ENCODE results near the gene CASTOR2.

The CASTOR2 gene

DNA sequence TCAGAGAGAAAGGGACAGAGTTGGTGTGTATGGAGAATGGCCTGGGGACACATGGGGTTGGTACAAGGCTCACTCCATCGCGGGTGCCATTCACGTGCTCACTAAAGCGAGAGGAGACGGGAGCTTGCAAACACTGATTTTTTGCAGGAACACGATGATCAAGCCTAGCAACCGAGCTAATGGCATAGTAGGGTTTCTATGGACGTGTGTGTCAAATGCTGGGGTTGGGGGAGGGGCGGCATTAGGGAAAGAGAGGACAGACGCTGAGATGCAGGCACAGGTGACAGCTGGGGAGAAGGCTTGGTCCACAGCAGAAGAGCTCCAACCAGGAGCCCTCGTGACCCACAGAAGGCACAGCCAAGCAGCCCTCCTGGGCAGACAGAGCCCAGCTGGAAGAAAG lies 75.2 kb downstream of the CASTOR2 start:
- DNase-seq (ENCODE audit: low read depth in 2 of 2): no peak
- TF ChIP-seq, protein P1, sequence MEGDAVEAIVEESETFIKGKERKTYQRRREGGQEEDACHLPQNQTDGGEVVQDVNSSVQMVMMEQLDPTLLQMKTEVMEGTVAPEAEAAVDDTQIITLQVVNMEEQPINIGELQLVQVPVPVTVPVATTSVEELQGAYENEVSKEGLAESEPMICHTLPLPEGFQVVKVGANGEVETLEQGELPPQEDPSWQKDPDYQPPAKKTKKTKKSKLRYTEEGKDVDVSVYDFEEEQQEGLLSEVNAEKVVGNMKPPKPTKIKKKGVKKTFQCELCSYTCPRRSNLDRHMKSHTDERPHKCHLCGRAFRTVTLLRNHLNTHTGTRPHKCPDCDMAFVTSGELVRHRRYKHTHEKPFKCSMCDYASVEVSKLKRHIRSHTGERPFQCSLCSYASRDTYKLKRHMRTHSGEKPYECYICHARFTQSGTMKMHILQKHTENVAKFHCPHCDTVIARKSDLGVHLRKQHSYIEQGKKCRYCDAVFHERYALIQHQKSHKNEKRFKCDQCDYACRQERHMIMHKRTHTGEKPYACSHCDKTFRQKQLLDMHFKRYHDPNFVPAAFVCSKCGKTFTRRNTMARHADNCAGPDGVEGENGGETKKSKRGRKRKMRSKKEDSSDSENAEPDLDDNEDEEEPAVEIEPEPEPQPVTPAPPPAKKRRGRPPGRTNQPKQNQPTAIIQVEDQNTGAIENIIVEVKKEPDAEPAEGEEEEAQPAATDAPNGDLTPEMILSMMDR (IDR thresholded peaks at IDR 0.05; ENCODE audit: low read depth, low read length): no peak
- H3K4me3 ChIP-seq (replicated peaks in 1 of 2; ENCODE audit: low read depth in 2 of 2, low read length in 2 of 2): no peak overlapping the region

DNA sequence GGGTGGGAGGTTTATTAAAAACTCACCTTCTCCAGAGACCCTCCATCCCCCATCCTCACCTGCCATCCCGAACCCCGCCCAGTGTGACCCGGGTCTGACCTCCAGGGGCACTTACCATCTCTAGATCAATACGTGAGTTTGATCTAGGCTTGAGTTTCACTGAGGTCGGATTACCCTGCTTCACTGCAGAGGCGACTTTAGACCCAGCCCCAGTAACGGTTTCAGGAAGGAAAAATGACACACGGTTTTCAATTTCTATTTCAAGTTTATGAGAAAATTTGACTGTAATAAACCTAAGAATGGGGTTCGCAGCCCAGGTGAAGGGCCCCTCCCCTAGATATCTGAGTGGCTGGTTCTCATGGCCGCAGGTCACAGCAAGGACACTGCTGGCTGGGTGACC lies 76.0 kb downstream of the CASTOR2 start:
- TF ChIP-seq, protein P1 (IDR thresholded peaks at IDR 0.05; ENCODE audit: low read depth, low read length): no peak
- no peak for DNase-seq (ENCODE audit: low read depth in 2 of 2)
- no peak overlapping the region for H3K4me3 ChIP-seq (replicated peaks in 1 of 2; ENCODE audit: low read depth in 2 of 2, low read length in 2 of 2)

DNA sequence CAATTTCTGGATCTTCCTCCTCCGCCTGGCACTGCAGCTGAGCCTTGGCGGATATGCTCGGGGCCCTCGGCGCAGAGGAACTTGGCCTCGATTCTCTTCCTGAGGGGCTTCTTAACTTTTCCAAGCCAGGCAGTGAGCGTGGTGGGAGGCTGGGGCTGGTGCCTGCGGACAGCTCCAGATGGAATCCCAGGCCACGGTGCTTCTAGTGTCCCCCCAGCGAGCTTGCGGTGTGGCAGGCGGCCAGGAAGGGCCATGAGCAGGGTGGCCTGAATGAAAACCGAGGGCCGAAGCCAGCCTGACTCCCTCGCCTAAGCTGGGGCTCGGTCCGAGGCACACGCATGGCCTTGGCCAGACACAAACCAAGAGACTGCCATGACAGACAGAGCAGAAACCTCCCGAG lies 77.8 kb downstream of the CASTOR2 start:
- TF ChIP-seq, protein P1 (IDR thresholded peaks at IDR 0.05; ENCODE audit: low read depth, low read length): no peak
- H3K4me3 ChIP-seq (replicated peaks in 1 of 2; ENCODE audit: low read depth in 2 of 2, low read length in 2 of 2): no peak overlapping the region
- DNase-seq (ENCODE audit: low read depth in 2 of 2): no peak

DNA sequence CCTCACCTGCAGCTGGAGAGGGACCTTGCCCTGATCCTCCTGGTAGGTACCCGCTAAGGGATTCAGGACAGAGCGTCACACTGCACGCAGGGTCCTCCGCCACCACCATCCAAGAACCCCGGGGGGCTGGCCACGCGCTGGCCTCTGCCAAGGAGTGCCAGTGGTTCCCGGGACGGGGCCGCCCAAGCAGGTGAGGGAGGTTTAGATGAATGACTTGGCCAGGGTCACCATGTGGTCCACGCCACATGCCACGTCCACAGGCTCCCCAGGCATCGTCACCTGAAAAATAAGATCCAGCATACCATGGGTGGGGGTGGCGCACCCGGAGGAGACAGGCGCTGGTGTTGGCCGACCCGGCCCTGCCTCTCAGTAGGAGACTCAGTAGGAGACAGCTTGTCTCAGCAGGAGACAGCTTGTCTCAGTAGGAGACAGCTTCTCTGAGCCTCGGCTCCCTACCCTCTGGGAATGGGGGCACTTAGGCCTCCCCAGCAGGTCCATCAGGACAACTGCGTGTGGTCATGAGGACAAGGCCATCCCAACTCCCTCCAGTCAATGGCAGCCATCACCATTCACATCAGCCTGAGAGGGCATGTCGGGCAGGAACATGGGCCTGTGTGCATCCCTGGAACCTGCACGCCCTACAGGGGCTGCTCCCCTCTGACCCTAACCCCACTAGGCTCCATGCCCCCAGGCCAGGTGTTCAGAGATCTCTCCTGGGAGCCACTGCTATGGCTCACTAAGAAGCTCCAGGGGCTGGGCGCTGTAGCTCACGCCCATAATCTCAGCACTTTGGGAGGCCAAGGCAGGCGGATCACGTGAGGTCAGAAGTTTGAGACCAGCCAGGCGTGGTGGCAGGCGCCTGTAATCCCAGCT lies 78.6 kb downstream of the CASTOR2 start:
- TF ChIP-seq, protein P1 (IDR thresholded peaks at IDR 0.05; ENCODE audit: low read depth, low read length): no peak
- DNase-seq (ENCODE audit: low read depth in 2 of 2): no peak
- H3K4me3 ChIP-seq (replicated peaks in 1 of 2; ENCODE audit: low read depth in 2 of 2, low read length in 2 of 2): no peak overlapping the region

DNA sequence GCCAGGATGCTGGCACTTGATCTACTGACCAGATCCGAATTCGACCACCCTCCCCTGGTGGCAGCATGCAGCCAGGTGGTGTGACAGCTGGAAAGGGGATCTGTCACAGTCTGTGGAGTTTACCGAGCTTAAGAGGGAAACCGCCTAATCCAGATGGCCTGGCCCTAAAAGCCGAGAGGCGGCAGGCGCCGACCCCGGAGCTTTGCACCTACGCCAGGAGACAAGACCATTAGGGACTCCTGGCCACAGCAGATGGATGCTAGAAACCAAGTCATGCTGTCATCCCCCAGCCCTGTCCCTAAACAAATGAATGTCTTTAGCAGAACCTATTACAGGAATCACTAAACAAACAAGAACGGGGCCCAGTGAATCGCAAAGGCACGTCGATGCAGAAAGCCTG lies 81.4 kb downstream of the CASTOR2 start:
- DNase-seq (ENCODE audit: low read depth in 2 of 2): no peak
- H3K4me3 ChIP-seq (replicated peaks in 1 of 2; ENCODE audit: low read depth in 2 of 2, low read length in 2 of 2): no peak overlapping the region
- TF ChIP-seq, protein P1 (IDR thresholded peaks at IDR 0.05; ENCODE audit: low read depth, low read length): no peak

DNA sequence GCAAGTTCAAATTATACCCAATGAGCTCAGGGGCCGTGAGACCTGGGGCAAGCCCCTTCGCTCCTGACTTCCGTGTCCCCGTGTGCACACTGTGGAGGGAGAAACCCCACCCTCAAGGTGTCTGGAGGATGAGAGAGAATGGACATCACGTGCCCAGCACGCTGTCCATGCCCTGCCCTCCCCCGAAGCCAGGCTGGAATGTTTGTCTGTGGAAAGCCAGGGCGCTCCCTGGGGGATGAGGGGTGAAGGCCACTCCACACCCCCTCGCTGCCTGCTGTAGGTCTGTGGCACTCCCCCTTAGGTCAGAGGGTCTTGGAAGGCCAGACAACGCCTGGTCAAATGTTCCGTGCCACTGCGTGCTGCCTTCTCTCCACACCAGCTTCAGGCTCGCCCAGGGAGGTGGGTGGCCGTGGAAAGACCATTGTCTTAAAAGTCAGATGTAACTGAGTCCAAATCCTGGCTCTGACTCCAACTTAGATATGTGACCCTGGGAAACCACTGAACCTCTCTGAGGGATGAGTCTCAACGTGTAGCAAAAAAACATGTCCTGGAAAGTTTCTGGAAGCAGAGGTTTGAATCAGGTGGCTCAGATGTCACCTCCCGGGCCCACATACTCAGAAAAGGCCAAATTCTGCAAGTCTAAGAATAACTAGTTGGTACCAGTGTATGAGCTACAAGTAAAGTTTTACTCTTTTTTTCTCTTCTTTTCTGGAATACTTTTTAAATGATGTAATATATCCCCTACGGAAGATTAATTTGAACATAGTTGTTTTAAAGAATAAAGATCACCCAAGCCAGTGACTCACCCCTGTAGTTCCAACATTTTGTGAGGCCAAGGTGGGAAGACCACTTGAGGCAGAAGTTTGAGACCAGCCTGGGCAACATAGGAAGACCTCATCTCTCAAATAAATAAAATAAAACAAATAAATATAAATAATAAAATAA lies 84.2 kb downstream of the CASTOR2 start:
- TF ChIP-seq, protein P1 (IDR thresholded peaks at IDR 0.05; ENCODE audit: low read depth, low read length): no peak
- DNase-seq (ENCODE audit: low read depth in 2 of 2): peak; percentile 18 to 49
- H3K4me3 ChIP-seq (replicated peaks in 1 of 2; ENCODE audit: low read depth in 2 of 2, low read length in 2 of 2): no peak overlapping the region
